ENCODE data around the gene TNIK. TPM values are rescaled to one million over a fixed set of nuclear protein-coding genes. Genes with fewer than 3 reads are reported as not detected.

Gene TNIK
- total RNA-seq, 2 donors from 2014 or later: 5.6 to 47.1 TPM

DNA sequence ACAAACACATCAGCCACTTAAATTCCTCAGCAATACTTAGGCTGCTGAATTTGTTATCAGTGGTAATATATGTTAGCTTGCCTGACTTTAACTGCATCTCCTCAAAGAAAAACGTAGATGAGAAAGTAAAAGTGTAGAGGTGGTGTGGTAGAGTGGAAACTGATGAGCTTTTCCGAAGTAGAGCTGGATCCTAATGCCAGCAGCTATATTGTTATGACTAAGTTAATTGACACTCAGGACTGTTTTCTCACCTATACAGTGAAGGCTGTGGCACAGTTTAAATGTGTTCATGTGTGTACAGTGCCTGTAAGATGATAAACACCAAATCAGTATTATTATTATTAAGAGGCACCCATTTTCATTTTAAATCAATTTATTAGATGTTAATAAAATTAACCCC, 174.9 kb downstream of the TNIK start:
- Histone ChIP-seq H3K27ac (no peak overlapping the region), H3K4me3 (no peak overlapping the region), H3K4me1 (replicated peaks) (no peaks in the 10 kb centered on the region), H3K36me3 (no peaks in the 10 kb centered on the region), H3K9me3 (no peaks in the 10 kb centered on the region), H3K27me3 (replicated peaks; ENCODE audit: insufficient read depth) (no peaks in the 10 kb centered on the region)
- intact Hi-C loops (cut with DNase I): loop anchor here (10.0 kb wide), 1 partner anchor 170 kb away; no protein-coding TSS in a partner anchor
- WGBS: 86% methylated on average over 2 of the region's 2 CpGs
- no peak for DNase-seq (ENCODE audit: low spot score)
- TF ChIP-seq POLR2A (IDR thresholded peaks at IDR 0.05): no peak
- TF ChIP-seq POLR2AphosphoS5 (IDR thresholded peaks at IDR 0.05): no peak
- TF ChIP-seq CTCF (IDR thresholded peaks at IDR 0.05): no peak

DNA sequence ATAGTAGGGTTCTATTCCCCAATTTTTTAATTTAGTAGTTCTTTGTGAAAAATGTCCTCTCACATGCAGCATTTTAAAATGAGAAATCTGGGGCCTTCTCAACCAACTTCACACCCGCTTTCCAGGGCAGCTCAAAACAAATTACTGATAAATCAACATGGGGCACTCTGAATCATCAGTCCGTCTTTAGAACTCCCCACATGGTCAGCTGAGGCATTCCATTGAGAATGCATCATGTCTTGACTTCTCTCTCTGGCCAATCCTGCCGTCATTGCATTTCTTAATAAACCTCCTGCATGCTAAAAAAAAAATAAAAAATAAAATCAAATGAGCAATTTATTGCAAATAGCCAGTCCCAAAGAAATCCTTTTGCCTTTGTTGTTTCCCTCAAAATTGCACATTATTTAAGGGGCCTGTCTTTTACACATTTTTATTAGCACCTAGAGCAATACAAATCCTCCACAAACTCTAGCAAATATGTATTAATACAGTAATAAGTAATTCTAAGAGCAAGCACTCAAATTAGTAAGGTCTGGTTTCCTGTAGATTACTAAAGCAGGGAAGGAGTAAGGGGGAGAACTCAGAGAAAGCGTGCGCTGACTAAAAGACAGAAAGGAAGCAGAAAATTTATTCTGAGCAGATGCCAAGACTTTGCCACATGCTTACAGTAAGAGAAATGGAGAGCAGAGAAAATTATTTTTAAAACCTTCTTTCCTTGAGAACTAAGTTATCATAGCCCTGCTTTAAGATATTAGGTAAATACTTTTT, 175.7 kb downstream of the TNIK start:
- Histone ChIP-seq H3K27me3 (replicated peaks; ENCODE audit: insufficient read depth) (no peaks in the 10 kb centered on the region), H3K36me3 (no peaks in the 10 kb centered on the region), H3K9me3 (no peaks in the 10 kb centered on the region), H3K27ac (no peak overlapping the region), H3K4me3 (no peak overlapping the region), H3K4me1 (replicated peaks) (no peaks in the 10 kb centered on the region)
- 76% methylated on average over 5 of the region's 5 CpGs for WGBS
- intact Hi-C loops (cut with DNase I): loop anchor here (10.0 kb wide), 1 partner anchor 170 kb away; no protein-coding TSS in a partner anchor
- no peak for DNase-seq (ENCODE audit: low spot score)
- TF ChIP-seq POLR2AphosphoS5 (IDR thresholded peaks at IDR 0.05): peak; percentile 13
- no peak for TF ChIP-seq CTCF (IDR thresholded peaks at IDR 0.05)
- TF ChIP-seq POLR2A (IDR thresholded peaks at IDR 0.05): no peak

- H3K27me3 ChIP-seq (replicated peaks; ENCODE audit: insufficient read depth): no peaks in the 10 kb centered on the region
- H3K4me1 ChIP-seq (replicated peaks): no peaks in the 10 kb centered on the region
- WGBS: 96% methylated on average over 4 of the region's 4 CpGs
- intact Hi-C loops (cut with DNase I): loop anchor here (10.0 kb wide), 1 partner anchor 171 kb away; no protein-coding TSS in a partner anchor
- no peak overlapping the region for H3K4me3 ChIP-seq
- DNase-seq (ENCODE audit: low spot score): no peak
- TF ChIP-seq CTCF (IDR thresholded peaks at IDR 0.05): no peak
- no peak for TF ChIP-seq POLR2A (IDR thresholded peaks at IDR 0.05)
- no peak for TF ChIP-seq POLR2AphosphoS5 (IDR thresholded peaks at IDR 0.05)
- no peaks in the 10 kb centered on the region for H3K36me3 ChIP-seq
- no peak overlapping the region for H3K27ac ChIP-seq
- no peaks in the 10 kb centered on the region for H3K9me3 ChIP-seq
Observed at GRCh38 chr3:171283848-171284222, 176.4 kb downstream of the TNIK start.

DNA sequence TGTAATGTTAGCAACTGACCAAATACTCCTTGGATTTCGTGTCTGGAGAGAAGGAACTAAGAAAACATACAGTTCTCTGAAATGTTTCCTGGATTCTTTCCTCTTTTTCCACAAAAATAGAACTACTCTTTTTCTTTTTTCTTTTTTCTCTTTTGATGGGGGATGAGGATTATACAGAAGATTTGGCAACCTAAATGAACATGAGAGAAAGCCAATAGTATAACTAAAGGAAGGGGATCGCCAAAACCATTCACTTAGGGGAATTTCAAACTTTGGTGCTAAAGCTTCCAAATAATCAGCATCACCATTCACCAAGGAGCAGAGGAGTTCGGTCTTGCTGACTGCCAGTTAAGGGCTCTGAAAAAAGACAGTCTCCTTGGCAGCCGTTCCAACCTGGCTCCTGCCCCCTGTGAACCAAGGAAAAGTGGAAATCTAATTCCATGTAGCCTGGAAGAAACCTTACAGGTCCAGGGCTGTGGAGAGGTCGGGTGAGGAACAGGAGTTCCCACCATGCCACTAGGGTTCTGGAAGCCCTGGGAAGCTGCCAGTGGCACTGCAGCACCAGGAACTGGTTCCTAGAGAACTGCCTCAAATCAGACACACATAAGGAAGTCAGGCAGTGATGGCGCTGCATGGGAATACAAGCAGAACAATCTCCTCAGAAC, 176.9 kb downstream of the TNIK start:
- Histone ChIP-seq H3K36me3 (no peaks in the 10 kb centered on the region), H3K27me3 (replicated peaks; ENCODE audit: insufficient read depth) (no peaks in the 10 kb centered on the region), H3K4me1 (replicated peaks) (no peaks in the 10 kb centered on the region), H3K9me3 (no peaks in the 10 kb centered on the region), H3K4me3 (no peak overlapping the region), H3K27ac (no peak overlapping the region)
- no peak for DNase-seq (ENCODE audit: low spot score)
- no peak for TF ChIP-seq CTCF (IDR thresholded peaks at IDR 0.05)
- no peak for TF ChIP-seq POLR2A (IDR thresholded peaks at IDR 0.05)
- TF ChIP-seq POLR2AphosphoS5 (IDR thresholded peaks at IDR 0.05): no peak
- 64% methylated on average over 6 of the region's 6 CpGs for WGBS
- intact Hi-C loops (cut with DNase I): loop anchor here (10.0 kb wide), 1 partner anchor 171 kb away; no protein-coding TSS in a partner anchor

Measured in prostate gland (tissue), 2 donors.